Thoracic aorta (tissue), 2 donors: ENCODE results near the gene SLC23A2. TPM values are rescaled to one million over a fixed set of nuclear protein-coding genes. Genes with fewer than 3 reads are reported as not detected.

ENCODE experiments used
- ATAC-seq: fragments of 150-250 bp; one replicate; pipeline ENCODE4 v1.8.0; 2017; ENCODE audit warnings: low read depth; ENCODE audit not compliant: insufficient number of reproducible peaks, low FRiP score
- DNase-seq: peaks from one replicate; pipeline ENCODE4 v3.0.0-alpha.2; 2020; ENCODE audit warnings: low spot score
- H3K27ac ChIP-seq, 2 donors: fragments of 200-600 bp; sonication (generic); 1 replicate in 1 of 2; 2 replicates in 1 of 2; pipeline ENCODE4 v1.5.1; 2016; ENCODE audit warnings: mild to moderate bottlenecking in 2 of 2, moderate library complexity in 2 of 2
- H3K27me3 ChIP-seq: fragments of 200-600 bp; sonication (generic); replicated peaks from 2 replicates; pipeline ENCODE4 v1.6.0; 2016; ENCODE audit warnings: mild to moderate bottlenecking; ENCODE audit not compliant: insufficient read depth
- H3K36me3 ChIP-seq: fragments of 200-600 bp; sonication (generic); one replicate; pipeline ENCODE4 v1.5.1; 2016
- H3K4me1 ChIP-seq, 2 donors: fragments of 200-600 bp; sonication (generic); 1 replicate in 1 of 2; 2 replicates in 1 of 2; pipeline versions ENCODE4 v1.5.1 to v1.6.0; 2016; ENCODE audit warnings: low read depth in 2 of 2, mild to moderate bottlenecking in 1 of 2; ENCODE audit not compliant: control insufficient read depth in 1 of 2
- H3K4me3 ChIP-seq: fragments of 200-600 bp; sonication (generic); 2 replicates; pipeline ENCODE4 v1.5.1; 2016; ENCODE audit warnings: mild to moderate bottlenecking
- H3K9me3 ChIP-seq: fragments of 200-600 bp; sonication (generic); 2 replicates; pipeline ENCODE4 v1.5.1; 2016
- CTCF ChIP-seq: fragments of 200-600 bp; sonication (generic); IDR thresholded peaks from one replicate; pipeline ENCODE4 v1.5.1; 2019; ENCODE audit warnings: antibody characterized with exemption
- total RNA-seq, 2 donors: library from RNA; depleted of rRNA; stranded (reverse); fragments of >200 nt; gene quantifications; one replicate each; pipeline versions ENCODE4 v1.1.0 to v1.2.3, GENCODE V29; 2016

The SLC23A2 gene
- total RNA-seq, 2 donors from 2014 or later = 32.1 to 51.9 TPM

- H3K9me3 ChIP-seq = no peaks in the 10 kb centered on the region
- no peak for DNase-seq
- H3K4me3 ChIP-seq = no peak overlapping the region
- no peaks in the 10 kb centered on the region for H3K27me3 ChIP-seq
- TF ChIP-seq CTCF = no peak
- H3K4me1 ChIP-seq = no peaks in the 10 kb centered on the region
- H3K27ac ChIP-seq = no peak overlapping the region
- ATAC-seq = no peak
- H3K36me3 ChIP-seq = no peaks in the 10 kb centered on the region
Observed at GRCh38 chr20:4829514-4830215, 171.6 kb downstream of the SLC23A2 start.

GRCh38 chr20:4828830-4829513 lies 172.3 kb downstream of the SLC23A2 start:
- TF ChIP-seq CTCF = no peak
- ATAC-seq = no peak
- no peaks in the 10 kb centered on the region for H3K27me3 ChIP-seq
- H3K4me3 ChIP-seq = no peak overlapping the region
- peaks cover 2 to 4% of the 10 kb centered on the region in 2 donors for H3K4me1 ChIP-seq
- no peak for DNase-seq
- no peaks in the 10 kb centered on the region for H3K36me3 ChIP-seq
- no peaks in the 10 kb centered on the region for H3K9me3 ChIP-seq
- H3K27ac ChIP-seq = no peak overlapping the region

- H3K27ac ChIP-seq = no peak overlapping the region
- H3K4me1 ChIP-seq = peaks cover 6 to 22% of the 10 kb centered on the region in 2 donors
- peak overlapping the region; percentile 95 for H3K4me3 ChIP-seq
Observed at GRCh38 chr20:4821590-4821989, 179.7 kb downstream of the SLC23A2 start.

GRCh38 chr20:4820806-4821518 lies 180.3 kb downstream of the SLC23A2 start:
- Histone ChIP-seq H3K4me1 (peaks cover 6 to 22% of the 10 kb centered on the region in 2 donors), H3K36me3 (no peaks in the 10 kb centered on the region), H3K9me3 (no peaks in the 10 kb centered on the region), H3K27me3 (no peaks in the 10 kb centered on the region), H3K27ac (no peak overlapping the region), H3K4me3 (no peak overlapping the region)
- TF ChIP-seq CTCF = no peak
- no peak for ATAC-seq
- no peak for DNase-seq

More at GRCh38 chr20:4821590-4821989, 179.7 kb downstream of the SLC23A2 start:
- H3K36me3 ChIP-seq = no peaks in the 10 kb centered on the region
- DNase-seq (no peak), ATAC-seq (no peak)
- H3K9me3 ChIP-seq = no peaks in the 10 kb centered on the region
- no peak for TF ChIP-seq CTCF
- H3K27me3 ChIP-seq = no peaks in the 10 kb centered on the region

- Histone ChIP-seq H3K4me1 (peaks cover 6 to 22% of the 10 kb centered on the region in 2 donors), H3K9me3 (no peaks in the 10 kb centered on the region), H3K27me3 (no peaks in the 10 kb centered on the region), H3K4me3 (no peak overlapping the region), H3K36me3 (no peaks in the 10 kb centered on the region), H3K27ac (no peak overlapping the region)
- DNase-seq = no peak
- no peak for ATAC-seq
- no peak for TF ChIP-seq CTCF
Observed at GRCh38 chr20:4819901-4820300, 181.4 kb downstream of the SLC23A2 start.
